Measurements from ENCODE around the gene BAHD1.

- TF ChIP-seq CTCF (IDR thresholded peaks at IDR 0.05) (no peak), POLR2AphosphoS5 (IDR thresholded peaks at IDR 0.05; ENCODE audit: low read depth, low read length) (no peak), SIN3A (IDR thresholded peaks at IDR 0.05; ENCODE audit: borderline replicate concordance, insufficient read depth, low read depth, low read length) (no peak)
Measured at GRCh38 chr15:40416056-40416455, 24.7 kb upstream of the BAHD1 start.

Measured in Panc1 (cell line).